Calu3 (cell line): ENCODE data around the gene ZGLP1. TPM values are rescaled to one million over a fixed set of nuclear protein-coding genes. Genes with fewer than 3 reads are reported as not detected.

Source experiments
- Bru-seq: library from RNA; stranded (reverse); fragments of 400-500 nt; gene quantifications from one replicate; lab custom pipeline; 2021; lab: Mats Ljungman, UMichigan
- BruChase-seq, 2 experiments: library from RNA; stranded (reverse); fragments of 400-500 nt; gene quantifications; one replicate each; lab custom pipeline; 2021; lab: Mats Ljungman, UMichigan
- BruUV-seq: library from RNA; stranded (reverse); fragments of 400-500 nt; replicated peaks from 2 replicates; lab custom pipeline; 2021; lab: Mats Ljungman, UMichigan
- CTCF ChIA-PET: fragments of 300-600 bp; sonication (Branson Sonifier 250); formaldehyde crosslinking; loops from one replicate; lab custom pipeline; 2022; ENCODE audit warnings: antibody characterized with exemption; lab: Charles Lee
- DNase-seq: peaks from one replicate; pipeline ENCODE4 v3.0.0; 2022
- H3K27ac Mint-ChIP-seq: one replicate; pipeline ENCODE4 v1.8.0; 2022; ENCODE audit warnings: mixed read lengths; ENCODE audit not compliant: unreplicated experiment
- H3K27me3 Mint-ChIP-seq: one replicate; pipeline ENCODE4 v1.8.0; 2022; ENCODE audit warnings: mixed read lengths; ENCODE audit not compliant: unreplicated experiment
- H3K36me3 Mint-ChIP-seq: one replicate; pipeline ENCODE4 v1.8.0; 2022; ENCODE audit warnings: mild to moderate bottlenecking, moderate library complexity, mixed read lengths; ENCODE audit not compliant: insufficient read depth, unreplicated experiment
- H3K4me1 Mint-ChIP-seq: one replicate; pipeline ENCODE4 v1.8.0; 2022; ENCODE audit warnings: mild to moderate bottlenecking, low read depth, mixed read lengths; ENCODE audit not compliant: unreplicated experiment
- H3K4me3 Mint-ChIP-seq: one replicate; pipeline ENCODE4 v1.8.0; 2022; ENCODE audit warnings: mild to moderate bottlenecking, low read depth, moderate library complexity, mixed read lengths; ENCODE audit not compliant: unreplicated experiment
- H3K9me3 Mint-ChIP-seq: one replicate; pipeline ENCODE4 v1.8.0; 2022; ENCODE audit warnings: low read depth, mixed read lengths; ENCODE audit not compliant: unreplicated experiment
- intact Hi-C: fragments of 100-400 bp; cut with micrococcal nuclease; formaldehyde crosslinking; loops from one replicate; pipeline ENCODE4 v1.10.0; 2022; ENCODE audit not compliant: unreplicated experiment
- long read RNA-seq: library from polyadenylated mRNA; stranded (forward); transcript quantifications from one replicate; pipeline ENCODE4 v2.0.0, GENCODE V29; 2022
- total RNA-seq: library from RNA; stranded (reverse); gene quantifications from 2 replicates; pipeline ENCODE4 v1.2.3, GENCODE V29; 2022
- TF ChIP-seq, protein P1 (sequence below): fragments of 200-600 bp; IDR thresholded peaks from one replicate; pipeline ENCODE4 v1.8.0; 2022; ENCODE audit warnings: antibody characterized with exemption; ENCODE audit not compliant: unreplicated experiment

The ZGLP1 gene
- total RNA-seq (4.6 and 7.0 TPM in 2 replicates), Bru-seq, nascent RNA (percentile 39 among the genes with signal in this experiment), BruChase-seq, experiment 1, labeled RNA remaining after a 6-hour chase (percentile 49 among the genes with signal in this experiment), BruChase-seq, experiment 2, labeled RNA remaining after a 2-hour chase (percentile 57 among the genes with signal in this experiment)
- long read RNA-seq, partial matches to known transcripts: 0 of 2 reads
- long read RNA-seq, other reads (novel, unspliced or antisense): 0 of 2 reads

- TF ChIP-seq, protein P1, sequence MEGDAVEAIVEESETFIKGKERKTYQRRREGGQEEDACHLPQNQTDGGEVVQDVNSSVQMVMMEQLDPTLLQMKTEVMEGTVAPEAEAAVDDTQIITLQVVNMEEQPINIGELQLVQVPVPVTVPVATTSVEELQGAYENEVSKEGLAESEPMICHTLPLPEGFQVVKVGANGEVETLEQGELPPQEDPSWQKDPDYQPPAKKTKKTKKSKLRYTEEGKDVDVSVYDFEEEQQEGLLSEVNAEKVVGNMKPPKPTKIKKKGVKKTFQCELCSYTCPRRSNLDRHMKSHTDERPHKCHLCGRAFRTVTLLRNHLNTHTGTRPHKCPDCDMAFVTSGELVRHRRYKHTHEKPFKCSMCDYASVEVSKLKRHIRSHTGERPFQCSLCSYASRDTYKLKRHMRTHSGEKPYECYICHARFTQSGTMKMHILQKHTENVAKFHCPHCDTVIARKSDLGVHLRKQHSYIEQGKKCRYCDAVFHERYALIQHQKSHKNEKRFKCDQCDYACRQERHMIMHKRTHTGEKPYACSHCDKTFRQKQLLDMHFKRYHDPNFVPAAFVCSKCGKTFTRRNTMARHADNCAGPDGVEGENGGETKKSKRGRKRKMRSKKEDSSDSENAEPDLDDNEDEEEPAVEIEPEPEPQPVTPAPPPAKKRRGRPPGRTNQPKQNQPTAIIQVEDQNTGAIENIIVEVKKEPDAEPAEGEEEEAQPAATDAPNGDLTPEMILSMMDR: no peak
- H3K4me1 Mint-ChIP-seq: peaks cover 1% of the 10 kb centered on the region
- no TSS peak for BruUV-seq
- intact Hi-C loops: no loop called here
- no peak within 1 kb of the TSS for H3K4me3 Mint-ChIP-seq
- H3K27me3 Mint-ChIP-seq: no peaks in the 10 kb centered on the region
- H3K9me3 Mint-ChIP-seq: no peaks in the 10 kb centered on the region
- no peak for DNase-seq
- no peaks in the 10 kb centered on the region for H3K36me3 Mint-ChIP-seq
- CTCF ChIA-PET: no interaction called here
- no peak within 1 kb of the TSS for H3K27ac Mint-ChIP-seq
These were observed at the start of gene ZGLP1 for GRCh38 chr19:10309423-10309822. Gene ZGLP1, minus strand, starts transcription at chr19:10309815.

DNA sequence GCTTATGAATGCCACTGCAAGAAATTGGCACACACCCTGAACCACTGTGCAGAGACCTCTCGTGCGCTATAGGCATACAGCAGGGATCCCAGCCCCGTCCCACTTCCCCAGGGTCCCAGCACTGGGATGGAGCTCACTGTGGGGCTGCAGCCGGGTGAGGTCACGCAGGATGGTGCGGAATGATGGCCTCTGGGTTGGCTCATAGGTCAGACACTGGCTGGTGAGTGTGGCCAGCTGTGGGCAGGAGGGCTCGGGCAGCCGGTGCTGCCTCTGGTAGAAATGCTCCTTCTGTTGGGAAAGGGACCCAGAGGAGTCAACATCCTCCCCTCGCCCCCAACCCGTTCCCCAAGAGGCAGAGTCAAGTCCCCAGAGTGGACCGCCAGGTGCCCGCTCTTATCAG, 46.8 kb upstream of the ZGLP1 start:
- no TSS peak for BruUV-seq
- H3K4me3 Mint-ChIP-seq: no peak overlapping the region
- no peaks in the 10 kb centered on the region for H3K27me3 Mint-ChIP-seq
- peaks cover 26% of the 10 kb centered on the region for H3K36me3 Mint-ChIP-seq
- intact Hi-C loops: no loop called here
- H3K27ac Mint-ChIP-seq: no peak overlapping the region
- TF ChIP-seq, protein P1: no peak
- H3K4me1 Mint-ChIP-seq: no peaks in the 10 kb centered on the region
- no peak for DNase-seq
- CTCF ChIA-PET: no interaction called here
- H3K9me3 Mint-ChIP-seq: no peaks in the 10 kb centered on the region

GRCh38 chr19:10353793-10354391, 44.3 kb upstream of the ZGLP1 start:
- Mint-ChIP-seq H3K4me3 (no peak overlapping the region), H3K27me3 (no peaks in the 10 kb centered on the region), H3K9me3 (no peaks in the 10 kb centered on the region), H3K4me1 (no peaks in the 10 kb centered on the region), H3K36me3 (peaks cover 15% of the 10 kb centered on the region), H3K27ac (no peak overlapping the region)
- intact Hi-C loops: no loop called here
- CTCF ChIA-PET: no interaction called here
- TF ChIP-seq, protein P1: no peak
- DNase-seq: peak; percentile 16
- BruUV-seq: no TSS peak

- H3K4me1 Mint-ChIP-seq: no peaks in the 10 kb centered on the region
- TF ChIP-seq, protein P1: no peak
- H3K27me3 Mint-ChIP-seq: no peaks in the 10 kb centered on the region
- no peaks in the 10 kb centered on the region for H3K9me3 Mint-ChIP-seq
- CTCF ChIA-PET: no interaction called here
- peaks cover 15% of the 10 kb centered on the region for H3K36me3 Mint-ChIP-seq
- H3K4me3 Mint-ChIP-seq: no peak overlapping the region
- intact Hi-C loops: no loop called here
- no peak for DNase-seq
- no peak overlapping the region for H3K27ac Mint-ChIP-seq
- no TSS peak for BruUV-seq
These were observed 43.4 kb upstream of the ZGLP1 start for GRCh38 chr19:10352764-10353671.
